Neural progenitor cell (in vitro differentiated cells): Measurements from ENCODE around the gene ZSCAN30. TPM values are rescaled to one million over a fixed set of nuclear protein-coding genes. Genes with fewer than 3 reads are reported as not detected.
"Not testable (repeated sequence)": the region's sequence is repeated elsewhere in the genome, so short reads cannot be mapped to it uniquely, and the experiment has no call there.

ENCODE experiments used
- DNase-seq: peaks from one replicate; pipeline ENCODE4 v3.0.0-alpha.2; 2016; ENCODE audit warnings: low spot score
- H2AFZ ChIP-seq: fragments of 200-600 bp; sonication (generic); replicated peaks from 2 replicates; pipeline ENCODE4 v1.6.1; 2016; ENCODE audit warnings: antibody characterized with exemption
- H3F3A ChIP-seq: fragments of 200-600 bp; sonication (generic); 2 replicates; pipeline ENCODE4 v1.6.1; 2016; ENCODE audit warnings: antibody characterized with exemption, low read depth
- H3K27ac ChIP-seq: fragments of 200-600 bp; sonication (generic); 2 replicates; pipeline ENCODE4 v1.5.1; 2016; ENCODE audit warnings: mild to moderate bottlenecking
- H3K27me3 ChIP-seq: fragments of 200-600 bp; sonication (generic); 2 replicates; pipeline ENCODE4 v1.6.1; 2016; ENCODE audit warnings: mild to moderate bottlenecking, moderate library complexity
- H3K36me3 ChIP-seq: fragments of 200-600 bp; sonication (generic); 2 replicates; pipeline ENCODE4 v1.5.1; 2016
- H3K4me1 ChIP-seq: fragments of 200-600 bp; sonication (generic); 2 replicates; pipeline ENCODE4 v1.6.1; 2016; ENCODE audit warnings: mixed run types
- H3K4me2 ChIP-seq: fragments of 200-600 bp; sonication (generic); 2 replicates; pipeline ENCODE4 v1.6.1; 2016
- H3K4me3 ChIP-seq: fragments of 200-600 bp; sonication (generic); 2 replicates; pipeline ENCODE4 v1.5.1; 2016
- H3K79me2 ChIP-seq: fragments of 200-600 bp; sonication (generic); 2 replicates; pipeline ENCODE4 v1.6.1; 2016; ENCODE audit warnings: low read depth
- H3K9ac ChIP-seq: fragments of 200-600 bp; sonication (generic); 2 replicates; pipeline ENCODE4 v1.6.1; 2016
- H3K9me3 ChIP-seq: fragments of 200-600 bp; sonication (generic); 2 replicates; pipeline ENCODE4 v1.5.1; 2016; ENCODE audit warnings: low read depth
- H4K20me1 ChIP-seq: fragments of 200-600 bp; sonication (generic); 2 replicates; pipeline ENCODE4 v1.6.1; 2016; ENCODE audit warnings: low read depth
- H3K27ac Mint-ChIP-seq: 3 replicates; pipeline ENCODE4 v1.8.0; 2021; ENCODE audit warnings: mixed read lengths
- H3K27me3 Mint-ChIP-seq: 2 replicates; pipeline ENCODE4 v1.8.0; 2022; ENCODE audit warnings: low read depth, mild to moderate bottlenecking, inconsistent platforms, moderate library complexity, mixed read lengths; ENCODE audit not compliant: insufficient read depth
- H3K36me3 Mint-ChIP-seq: 3 replicates; pipeline ENCODE4 v1.8.0; 2021; ENCODE audit warnings: mixed read lengths
- H3K4me1 Mint-ChIP-seq: 3 replicates; pipeline ENCODE4 v1.8.0; 2021; ENCODE audit warnings: mixed read lengths
- H3K4me3 Mint-ChIP-seq: 3 replicates; pipeline ENCODE4 v1.8.0; 2021; ENCODE audit warnings: mild to moderate bottlenecking, moderate library complexity, mixed read lengths
- H3K9me3 Mint-ChIP-seq: 3 replicates; pipeline ENCODE4 v1.8.0; 2020; ENCODE audit warnings: mixed read lengths
- EZH2 ChIP-seq: fragments of 200-600 bp; sonication (generic); IDR thresholded peaks from 2 replicates; pipeline ENCODE4 v1.6.1; 2017; ENCODE audit warnings: antibody characterized with exemption, mild to moderate bottlenecking, moderate library complexity
- EZH2phosphoT487 ChIP-seq: fragments of 200-600 bp; sonication (generic); IDR thresholded peaks from 2 replicates; pipeline ENCODE4 v1.6.1; 2017; ENCODE audit warnings: antibody characterized with exemption
- total RNA-seq: library from RNA; depleted of rRNA; stranded (reverse); fragments of >200 nt; gene quantifications from 2 replicates; pipeline ENCODE4 v1.2.3, GENCODE V29; 2015; ENCODE audit warnings: low replicate concordance
- TF ChIP-seq, protein P1 (sequence below): fragments of 200-600 bp; sonication (generic); IDR thresholded peaks from 2 replicates; pipeline ENCODE4 v1.5.1; 2017; ENCODE audit warnings: antibody characterized with exemption, mild to moderate bottlenecking

ZSCAN30 gene
- total RNA-seq, 1 donor from 2014 or later: 21.7 TPM

DNA sequence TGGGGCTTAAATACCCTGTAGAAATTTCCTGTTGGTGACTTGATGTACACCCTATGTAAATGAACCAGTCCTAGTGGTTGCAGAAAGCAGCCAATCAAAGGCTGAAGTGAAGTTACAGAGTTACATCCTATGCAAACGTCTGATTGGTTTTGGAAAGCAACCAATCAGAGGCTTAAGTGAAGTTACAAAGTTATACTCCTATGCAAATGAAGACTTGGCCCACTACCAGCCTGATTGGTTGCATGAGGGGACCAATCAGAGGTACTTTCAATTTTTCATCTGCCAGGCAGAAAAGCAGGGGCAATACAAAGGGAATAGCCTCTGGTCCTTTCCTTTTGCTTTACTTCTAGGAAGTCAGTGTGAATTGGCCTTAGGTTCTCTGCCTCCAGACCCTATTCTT, 62.8 kb downstream of the ZSCAN30 start:
- no peaks in the 10 kb centered on the region for H3K36me3 Mint-ChIP-seq
- no peaks in the 10 kb centered on the region for H3F3A ChIP-seq
- no peak overlapping the region for H3K4me3 Mint-ChIP-seq
- no peaks in the 10 kb centered on the region for H3K27me3 Mint-ChIP-seq
- H3K27ac ChIP-seq: no peak overlapping the region
- no peaks in the 10 kb centered on the region for H3K9me3 Mint-ChIP-seq
- no peak for TF ChIP-seq EZH2phosphoT487
- no peak overlapping the region for H2AFZ ChIP-seq
- H3K9ac ChIP-seq: no peak overlapping the region
- H3K4me1 ChIP-seq: peaks cover 4% of the 10 kb centered on the region
- no peak overlapping the region for H3K4me2 ChIP-seq
- no peak overlapping the region for H3K4me3 ChIP-seq
- no peaks in the 10 kb centered on the region for H3K27me3 ChIP-seq
- H3K79me2 ChIP-seq: no peaks in the 10 kb centered on the region
- H4K20me1 ChIP-seq: no peaks in the 10 kb centered on the region
- H3K9me3 ChIP-seq: no peaks in the 10 kb centered on the region
- no peaks in the 10 kb centered on the region for H3K4me1 Mint-ChIP-seq
- no peaks in the 10 kb centered on the region for H3K36me3 ChIP-seq
- no peak for DNase-seq
- no peak overlapping the region for H3K27ac Mint-ChIP-seq

DNA sequence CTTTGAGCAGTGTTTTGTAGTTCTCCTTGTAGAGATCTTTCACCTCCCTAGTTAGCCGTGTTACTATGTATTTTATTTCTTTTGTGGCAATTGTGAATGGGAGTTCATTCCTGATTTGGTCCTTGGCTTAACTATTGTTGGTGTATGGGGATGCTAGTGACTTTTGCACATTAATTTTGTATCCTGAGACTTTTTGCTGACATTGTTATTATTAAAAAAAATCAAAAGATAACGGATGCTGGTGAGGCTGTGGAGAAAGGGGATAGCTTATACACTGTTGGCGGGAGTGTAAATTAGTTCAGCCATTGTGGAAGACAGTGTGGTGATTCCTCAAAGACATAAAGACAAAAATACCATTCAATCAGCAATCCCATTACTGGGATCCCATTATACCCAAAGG, 66.2 kb downstream of the ZSCAN30 start:
- Mint-ChIP-seq H3K27me3 (no peaks in the 10 kb centered on the region), H3K4me1 (no peaks in the 10 kb centered on the region), H3K9me3 (no peaks in the 10 kb centered on the region), H3K4me3 (no peak overlapping the region), H3K36me3 (no peaks in the 10 kb centered on the region), H3K27ac (no peak overlapping the region)
- no peaks in the 10 kb centered on the region for H3K79me2 ChIP-seq
- H4K20me1 ChIP-seq: no peaks in the 10 kb centered on the region
- no peaks in the 10 kb centered on the region for H3K27me3 ChIP-seq
- H3K4me1 ChIP-seq: no peaks in the 10 kb centered on the region
- H3K9me3 ChIP-seq: no peaks in the 10 kb centered on the region
- no peak overlapping the region for H3K27ac ChIP-seq
- H2AFZ ChIP-seq: no peak overlapping the region
- H3K36me3 ChIP-seq: no peaks in the 10 kb centered on the region
- H3K9ac ChIP-seq: no peak overlapping the region
- TF ChIP-seq EZH2 (no peak), EZH2phosphoT487 (no peak)
- TF ChIP-seq, protein P1, sequence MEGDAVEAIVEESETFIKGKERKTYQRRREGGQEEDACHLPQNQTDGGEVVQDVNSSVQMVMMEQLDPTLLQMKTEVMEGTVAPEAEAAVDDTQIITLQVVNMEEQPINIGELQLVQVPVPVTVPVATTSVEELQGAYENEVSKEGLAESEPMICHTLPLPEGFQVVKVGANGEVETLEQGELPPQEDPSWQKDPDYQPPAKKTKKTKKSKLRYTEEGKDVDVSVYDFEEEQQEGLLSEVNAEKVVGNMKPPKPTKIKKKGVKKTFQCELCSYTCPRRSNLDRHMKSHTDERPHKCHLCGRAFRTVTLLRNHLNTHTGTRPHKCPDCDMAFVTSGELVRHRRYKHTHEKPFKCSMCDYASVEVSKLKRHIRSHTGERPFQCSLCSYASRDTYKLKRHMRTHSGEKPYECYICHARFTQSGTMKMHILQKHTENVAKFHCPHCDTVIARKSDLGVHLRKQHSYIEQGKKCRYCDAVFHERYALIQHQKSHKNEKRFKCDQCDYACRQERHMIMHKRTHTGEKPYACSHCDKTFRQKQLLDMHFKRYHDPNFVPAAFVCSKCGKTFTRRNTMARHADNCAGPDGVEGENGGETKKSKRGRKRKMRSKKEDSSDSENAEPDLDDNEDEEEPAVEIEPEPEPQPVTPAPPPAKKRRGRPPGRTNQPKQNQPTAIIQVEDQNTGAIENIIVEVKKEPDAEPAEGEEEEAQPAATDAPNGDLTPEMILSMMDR: no peak
- no peak overlapping the region for H3K4me3 ChIP-seq
- no peak for DNase-seq
- H3F3A ChIP-seq: no peaks in the 10 kb centered on the region
- no peak overlapping the region for H3K4me2 ChIP-seq

DNA sequence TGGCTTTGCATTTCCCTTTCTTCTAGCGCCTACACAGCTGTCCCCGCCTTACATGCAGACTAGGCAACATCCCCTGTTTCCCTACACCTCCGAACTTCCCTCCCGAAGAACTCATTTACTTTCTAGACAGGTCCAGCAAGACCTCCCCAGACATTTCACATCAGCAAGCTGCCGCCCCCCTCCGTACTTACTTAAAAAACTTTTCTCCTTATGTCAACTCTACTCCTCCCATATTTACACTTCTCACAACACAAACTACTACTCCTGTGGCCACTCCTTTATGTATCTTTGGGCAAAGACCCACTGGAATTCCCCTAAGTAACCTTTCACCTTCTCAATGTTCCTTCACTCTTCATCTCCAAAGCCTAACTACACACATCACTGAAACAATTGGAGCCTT, 69.6 kb downstream of the ZSCAN30 start:
- Histone ChIP-seq H4K20me1 (no peaks in the 10 kb centered on the region), H3K27me3 (no peaks in the 10 kb centered on the region), H3K4me3 (no peak overlapping the region), H3K9me3 (no peaks in the 10 kb centered on the region), H3K4me1 (peaks cover under 1% of the 10 kb centered on the region), H3K79me2 (no peaks in the 10 kb centered on the region), H3K4me2 (no peak overlapping the region), H3F3A (no peaks in the 10 kb centered on the region), H3K36me3 (no peaks in the 10 kb centered on the region), H2AFZ (no peak overlapping the region), H3K27ac (no peak overlapping the region), H3K9ac (no peak overlapping the region)
- Mint-ChIP-seq H3K4me3 (no peak overlapping the region), H3K27me3 (no peaks in the 10 kb centered on the region), H3K9me3 (no peaks in the 10 kb centered on the region), H3K27ac (no peak overlapping the region), H3K4me1 (no peaks in the 10 kb centered on the region), H3K36me3 (no peaks in the 10 kb centered on the region)
- no peak for DNase-seq
- TF ChIP-seq EZH2 (no peak), EZH2phosphoT487 (no peak)
- TF ChIP-seq, protein P1: no peak

DNA sequence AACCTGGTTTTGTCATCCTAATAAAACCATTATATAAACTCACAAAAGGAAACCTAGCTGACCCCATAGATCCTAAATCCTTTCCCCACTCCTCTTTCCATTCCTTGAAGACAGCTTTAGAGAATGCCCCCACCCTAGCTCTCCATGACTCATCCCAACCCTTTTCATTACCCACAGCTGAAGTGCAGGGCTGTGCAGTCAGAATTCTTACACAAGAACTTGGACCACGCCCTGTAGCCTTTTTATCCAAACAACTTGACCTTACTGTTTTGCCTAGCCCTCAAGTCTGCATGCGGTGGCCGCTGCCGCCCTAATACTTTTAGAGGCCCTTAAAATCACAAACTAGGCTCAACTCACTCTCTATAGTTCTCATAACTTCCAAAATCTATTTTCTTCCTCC, 70.7 kb downstream of the ZSCAN30 start:
- H2AFZ ChIP-seq, H3K4me1 Mint-ChIP-seq, H3K27me3 ChIP-seq, H3K4me3 ChIP-seq, H3K4me3 Mint-ChIP-seq, H3K27ac Mint-ChIP-seq, H3K79me2 ChIP-seq, H4K20me1 ChIP-seq, H3K9me3 Mint-ChIP-seq, H3K4me2 ChIP-seq, H3K27me3 Mint-ChIP-seq, H3K36me3 ChIP-seq, H3K9ac ChIP-seq, H3K36me3 Mint-ChIP-seq, H3F3A ChIP-seq, H3K27ac ChIP-seq, H3K9me3 ChIP-seq, DNase-seq: not testable (repeated sequence)
- peaks cover 11% of the 10 kb centered on the region for H3K4me1 ChIP-seq

DNA sequence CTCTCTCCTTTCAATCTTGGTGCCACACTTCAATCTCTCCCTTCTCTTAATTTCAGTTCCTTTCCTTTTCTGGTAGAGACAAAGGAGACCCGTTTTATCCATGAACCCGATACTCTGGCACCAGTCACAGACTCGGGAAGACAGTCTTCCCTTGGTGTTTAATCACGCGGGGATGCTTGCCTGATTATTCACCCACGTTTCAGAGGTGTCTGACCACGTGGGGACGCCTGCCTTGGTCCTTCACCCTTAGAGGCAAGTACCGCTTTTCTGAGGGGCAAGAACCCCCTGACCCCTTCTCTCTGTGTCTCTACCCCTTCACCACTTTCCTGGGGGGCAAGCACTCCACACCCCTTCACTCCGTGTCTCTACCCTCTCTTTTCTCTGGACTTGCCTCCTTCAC, 73.4 kb downstream of the ZSCAN30 start:
- not testable (repeated sequence) for H3K79me2 ChIP-seq, H3K4me3 ChIP-seq, H3F3A ChIP-seq, H3K36me3 Mint-ChIP-seq, H3K27ac ChIP-seq, H3K4me3 Mint-ChIP-seq, H3K9me3 Mint-ChIP-seq, DNase-seq, H3K4me1 Mint-ChIP-seq, H3K36me3 ChIP-seq, H4K20me1 ChIP-seq, H2AFZ ChIP-seq, H3K27me3 Mint-ChIP-seq, H3K27me3 ChIP-seq, H3K4me2 ChIP-seq, H3K9me3 ChIP-seq, H3K9ac ChIP-seq, H3K27ac Mint-ChIP-seq
- H3K4me1 ChIP-seq: peaks cover 12% of the 10 kb centered on the region
